HepG2 (cell line): Measurements from ENCODE around the gene CD9. TPM values are rescaled to one million over a fixed set of nuclear protein-coding genes. Genes with fewer than 3 reads are reported as not detected.

Source experiments
- ATAC-seq: fragments of 200-7000 bp; cut with Tn5 transposase; 3 replicates; pipeline ENCODE4 v1.9.1; 2020; ENCODE audit warnings: mild to moderate bottlenecking, moderate library complexity
- BruUV-seq: library from RNA; stranded (reverse); fragments of 400-500 nt; replicated peaks from 2 replicates; lab custom pipeline; 2021; lab: Mats Ljungman, UMichigan
- CTCF ChIA-PET: fragments of 300-600 bp; formaldehyde crosslinking; extraction: SDS; loops from one replicate; lab custom pipeline; 2021; ENCODE audit warnings: low total read pairs, inconsistent platforms, low intra/inter-chr PET ratio; lab: Yijun Ruan, JAX
- POLR2A ChIA-PET: fragments of 350-600 bp; sonication (Branson Sonifier 250); formaldehyde crosslinking; loops from one replicate; lab custom pipeline; 2020; ENCODE audit warnings: antibody characterized with exemption, inconsistent platforms; lab: Yijun Ruan, JAX
- DNase-seq: peaks from one replicate; pipeline ENCODE4 v3.0.0-alpha.2; 2015; ENCODE audit warnings: low spot score
- FAIRE-seq: peaks from 3 replicates; lab custom pipeline; 2011; peaks lifted over from hg19 to GRCh38; lab: Jason Lieb, UNC
- H2AFZ ChIP-seq: one replicate; pipeline ENCODE4 v1.6.1; 2011; ENCODE audit warnings: low read length, inconsistent platforms
- H3K27ac ChIP-seq: fragments of 300-600 bp; 3 replicates; pipeline ENCODE4 v1.8.0; 2011; ENCODE audit warnings: mixed run types, mild to moderate bottlenecking, mixed read lengths, low read length, inconsistent platforms; ENCODE audit not compliant: insufficient read depth; ENCODE audit errors: extremely low read length
- H3K27me3 ChIP-seq, 2 experiments: fragments of 200-600 bp in 1 of 2; 2 replicates in 1 of 2; 3 replicates in 1 of 2; pipeline versions ENCODE4 v1.6.0 to v1.8.0; 2011; ENCODE audit warnings: low read length in 2 of 2, mild to moderate bottlenecking in 2 of 2, moderate library complexity in 2 of 2, inconsistent platforms in 1 of 2; ENCODE audit not compliant: insufficient read depth in 2 of 2, control insufficient read depth in 1 of 2
- H3K36me3 ChIP-seq, 2 experiments: fragments of 200-600 bp in 1 of 2; replicated peaks in 1 of 2; 2 replicates in 1 of 2; 3 replicates in 1 of 2; pipeline versions ENCODE4 v1.5.1 to v1.8.0; 2011; ENCODE audit warnings: low read length in 2 of 2, inconsistent platforms in 1 of 2; ENCODE audit not compliant: insufficient read depth in 2 of 2, control insufficient read depth in 1 of 2
- H3K4me1 ChIP-seq: 2 replicates; pipeline ENCODE4 v1.5.1; 2012; ENCODE audit warnings: low read length, inconsistent platforms; ENCODE audit not compliant: insufficient read depth
- H3K4me2 ChIP-seq: 2 replicates; pipeline ENCODE4 v1.6.0; 2011; ENCODE audit warnings: low read depth, low read length, inconsistent platforms
- H3K4me3 ChIP-seq, 3 experiments: fragments of 200-600 bp in 1 of 3; sonication (generic), shearing (Covaris generic) in 1 of 3; replicated peaks in 1 of 3; 2 replicates each; pipeline ENCODE4 v1.5.1; 2011 to 2016; ENCODE audit warnings: low read length in 3 of 3, inconsistent platforms in 2 of 3, low read depth in 2 of 3, mild to moderate bottlenecking in 2 of 3, control low read depth in 1 of 3, mixed read lengths in 1 of 3; ENCODE audit not compliant: insufficient read depth in 1 of 3
- H3K79me2 ChIP-seq: one replicate; pipeline ENCODE4 v1.6.1; 2011; ENCODE audit warnings: low read length, inconsistent platforms; ENCODE audit not compliant: insufficient read depth
- H3K9ac ChIP-seq: 2 replicates; pipeline ENCODE4 v1.6.0; 2011; ENCODE audit warnings: mild to moderate bottlenecking, low read depth, low read length, inconsistent platforms; ENCODE audit not compliant: insufficient read depth
- H3K9me3 ChIP-seq: 2 replicates; pipeline ENCODE4 v1.5.1; 2012; ENCODE audit warnings: mild to moderate bottlenecking, low read length
- H4K20me1 ChIP-seq: 2 replicates; pipeline ENCODE4 v1.6.0; 2011; ENCODE audit warnings: inconsistent platforms, mild to moderate bottlenecking, low read length, moderate library complexity; ENCODE audit not compliant: insufficient read depth
- ERF ChIP-seq: IDR thresholded peaks from 2 replicates; pipeline ENCODE4 v1.6.1; 2018; ENCODE audit warnings: missing biosample characterization, missing genetic modification reagents
- GTF2F1 ChIP-seq: fragments of 150-350 bp; IDR thresholded peaks from 2 replicates; pipeline ENCODE4 v1.6.1; 2014; ENCODE audit warnings: low read length
- HHEX ChIP-seq: IDR thresholded peaks from 2 replicates; pipeline ENCODE4 v1.6.1; 2016; ENCODE audit warnings: control low read depth
- HMG20A ChIP-seq: IDR thresholded peaks from 2 replicates; pipeline ENCODE4 v1.6.1; 2016; ENCODE audit warnings: borderline replicate concordance
- PHF5A ChIP-seq: IDR thresholded peaks from one replicate; pipeline ENCODE4 v1.6.1; 2018; ENCODE audit warnings: low read depth, missing genetic modification reagents; ENCODE audit not compliant: unreplicated experiment
- SRSF9 ChIP-seq: fragments of 200-400 bp; formaldehyde crosslinking; IDR thresholded peaks from 2 replicates; pipeline ENCODE4 v1.6.1; 2018; ENCODE audit warnings: borderline replicate concordance, mild to moderate bottlenecking, low read depth, low read length; ENCODE audit not compliant: insufficient read depth, poor library complexity, severe bottlenecking
- ZNF607 ChIP-seq: sonication (generic); formaldehyde crosslinking; IDR thresholded peaks from 2 replicates; pipeline ENCODE4 v1.5.1; 2020; ENCODE audit warnings: missing genetic modification reagents, mild to moderate bottlenecking, borderline replicate concordance
- ZNF737 ChIP-seq: sonication (generic); formaldehyde crosslinking; IDR thresholded peaks from 2 replicates; pipeline ENCODE4 v1.5.0; 2020; ENCODE audit warnings: missing genetic modification reagents, mild to moderate bottlenecking, borderline replicate concordance
- ZZZ3 ChIP-seq: sonication (generic); formaldehyde crosslinking; IDR thresholded peaks from 2 replicates; pipeline ENCODE4 v1.4.0; 2020; ENCODE audit warnings: missing genetic modification reagents, mild to moderate bottlenecking, borderline replicate concordance
- WGBS: methylation state at CpG from one replicate; pipeline ENCODE4 v1.1.6; 2017; ENCODE audit warnings: low lambda C conversion rate; 5-methylcytosine and 5-hydroxymethylcytosine counted together
- in situ Hi-C: cut with HindIII; loops from 2 replicates; pipeline ENCODE4 v1.10.0; 2017; ENCODE audit warnings: low pct_unique_long_range_greater_than_20kb; ENCODE audit not compliant: extremely low pct_ligation_motif_present
- intact Hi-C: fragments of 100-400 bp; cut with micrococcal nuclease; formaldehyde crosslinking; loops from one replicate; pipeline ENCODE4 v1.10.0; 2022; ENCODE audit not compliant: unreplicated experiment
- polyA plus RNA-seq, 8 experiments: library from polyadenylated mRNA; depleted of rRNA in 3 of 8; stranded (reverse) in 7 of 8; unstranded in 1 of 8; fragments of >200 nt; fragmentation: Illumina TruSeq in 4 of 8; extraction: Trizol in 4 of 8; gene quantifications; 2 replicates each; pipeline versions ENCODE4 v1.2.1 to v1.2.3, GENCODE V29; 2011 to 2016; ENCODE audit warnings: low read depth in 4 of 8, missing spikeins in 1 of 8, mixed read lengths in 1 of 8; ENCODE audit not compliant: insufficient read depth in 1 of 8
- total RNA-seq, 5 experiments: library from RNA; depleted of rRNA; stranded (reverse); fragments of >200 nt; fragmentation: Illumina TruSeq; extraction: Trizol; gene quantifications; 2 replicates each; pipeline ENCODE4 v1.2.3, GENCODE V29; 2016; ENCODE audit warnings: low read depth in 1 of 5
- TF ChIP-seq, protein P1 (sequence below): sonication (generic); formaldehyde crosslinking; IDR thresholded peaks from 2 replicates; pipeline ENCODE4 v1.8.0; 2022; ENCODE audit warnings: missing genetic modification reagents, low read depth, mild to moderate bottlenecking, borderline replicate concordance
- TF ChIP-seq, protein P2 (sequence below): sonication (generic); formaldehyde crosslinking; IDR thresholded peaks from 2 replicates; pipeline ENCODE4 v1.4.0; 2020; ENCODE audit warnings: missing genetic modification reagents
- TF ChIP-seq, protein P3 (sequence below): sonication (generic); formaldehyde crosslinking; IDR thresholded peaks from 2 replicates; pipeline ENCODE4 v1.4.0; 2020; ENCODE audit warnings: mild to moderate bottlenecking, missing genetic modification reagents
- TF ChIP-seq, protein P4 (sequence below): sonication (generic); formaldehyde crosslinking; IDR thresholded peaks from 2 replicates; pipeline ENCODE4 v1.8.1; 2023; ENCODE audit warnings: mild to moderate bottlenecking, missing genetic modification reagents, borderline replicate concordance
- TF ChIP-seq, protein P5 (sequence below): sonication (generic); formaldehyde crosslinking; IDR thresholded peaks from 2 replicates; pipeline ENCODE4 v1.5.0; 2020; ENCODE audit warnings: missing genetic modification reagents

Gene CD9
- total and polyA plus RNA-seq, 2 of the 13 experiments (the other 11 are each of a cell fraction or from before 2014, with no cell fraction given): 5.8 to 38.3 TPM

DNA sequence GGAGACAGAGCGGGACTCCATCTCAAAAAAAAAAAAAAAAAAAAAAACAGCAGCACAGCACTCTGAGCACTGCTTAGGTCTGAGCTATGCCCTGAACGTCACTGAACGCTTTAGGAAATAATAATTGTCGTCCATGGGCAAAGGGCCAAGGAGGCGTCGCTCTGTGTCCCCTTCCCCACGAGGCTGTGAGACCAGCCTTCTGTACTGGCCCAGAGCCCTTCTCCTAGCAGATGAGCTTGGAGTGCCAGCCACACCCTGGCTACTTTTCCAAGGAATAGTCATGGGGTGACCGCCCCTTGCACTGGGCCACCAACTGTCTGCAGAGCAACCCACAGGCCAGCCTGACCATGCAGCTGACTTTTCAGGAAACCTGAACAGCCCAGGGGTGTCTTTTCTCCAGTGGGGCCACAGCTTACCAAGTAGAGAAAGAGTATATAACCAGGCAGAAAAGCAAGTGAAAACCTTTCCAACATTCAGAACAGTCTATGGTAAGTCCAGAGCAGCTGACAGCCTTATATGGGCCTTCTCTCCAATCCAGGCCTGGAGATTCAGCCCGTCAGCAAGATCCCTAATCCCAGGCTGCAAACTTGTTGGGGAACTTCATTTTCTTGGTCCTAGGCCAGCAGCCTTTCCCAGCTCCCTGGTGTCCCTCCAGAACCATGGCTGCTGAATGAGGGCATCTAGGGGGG lies 28.5 kb downstream of the CD9 start:
- no peak overlapping the region for H2AFZ ChIP-seq
- no peaks in the 10 kb centered on the region for H4K20me1 ChIP-seq
- CTCF ChIA-PET: no interaction called here
- no peaks in the 10 kb centered on the region for H3K27me3 ChIP-seq
- no TSS peak for BruUV-seq
- H3K4me2 ChIP-seq: no peak overlapping the region
- no peak overlapping the region for H3K27ac ChIP-seq
- no peaks in the 10 kb centered on the region; a peak in 1 of 5 replicates for H3K36me3 ChIP-seq
- 91% methylated on average over 7 of the region's 9 CpGs for WGBS
- intact Hi-C loops: no loop called here
- POLR2A ChIA-PET: interaction anchor here (0.8 to 1.4 kb wide), 4 partner anchors 28 to 158 kb away, joined by 3 to 7 read pairs (median 4); partner anchors contain the start of gene CD9
- H3K9ac ChIP-seq: no peak overlapping the region
- no peaks in the 10 kb centered on the region for H3K79me2 ChIP-seq
- FAIRE-seq (no peak), DNase-seq (no peak), ATAC-seq (no peak)
- peaks cover 99% of the 10 kb centered on the region for H3K4me1 ChIP-seq
- H3K4me3 ChIP-seq: no peak overlapping the region
- TF ChIP-seq ZNF737: no peak
- TF ChIP-seq ZNF607 (CRISPR knock-in tag): no peak
- TF ChIP-seq, protein P1, sequence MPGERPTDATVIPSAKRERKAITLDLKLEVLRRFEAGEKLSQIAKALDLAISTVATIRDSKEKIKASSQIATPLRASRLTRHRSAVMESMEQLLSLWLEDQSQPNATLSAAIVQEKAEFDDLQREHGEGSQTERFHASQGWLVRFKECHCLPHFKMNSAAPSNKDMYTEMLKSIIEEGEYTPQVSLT (CRISPR knock-in tag): no peak
- TF ChIP-seq ZZZ3 (CRISPR knock-in tag): no peak
- TF ChIP-seq, protein P2, sequence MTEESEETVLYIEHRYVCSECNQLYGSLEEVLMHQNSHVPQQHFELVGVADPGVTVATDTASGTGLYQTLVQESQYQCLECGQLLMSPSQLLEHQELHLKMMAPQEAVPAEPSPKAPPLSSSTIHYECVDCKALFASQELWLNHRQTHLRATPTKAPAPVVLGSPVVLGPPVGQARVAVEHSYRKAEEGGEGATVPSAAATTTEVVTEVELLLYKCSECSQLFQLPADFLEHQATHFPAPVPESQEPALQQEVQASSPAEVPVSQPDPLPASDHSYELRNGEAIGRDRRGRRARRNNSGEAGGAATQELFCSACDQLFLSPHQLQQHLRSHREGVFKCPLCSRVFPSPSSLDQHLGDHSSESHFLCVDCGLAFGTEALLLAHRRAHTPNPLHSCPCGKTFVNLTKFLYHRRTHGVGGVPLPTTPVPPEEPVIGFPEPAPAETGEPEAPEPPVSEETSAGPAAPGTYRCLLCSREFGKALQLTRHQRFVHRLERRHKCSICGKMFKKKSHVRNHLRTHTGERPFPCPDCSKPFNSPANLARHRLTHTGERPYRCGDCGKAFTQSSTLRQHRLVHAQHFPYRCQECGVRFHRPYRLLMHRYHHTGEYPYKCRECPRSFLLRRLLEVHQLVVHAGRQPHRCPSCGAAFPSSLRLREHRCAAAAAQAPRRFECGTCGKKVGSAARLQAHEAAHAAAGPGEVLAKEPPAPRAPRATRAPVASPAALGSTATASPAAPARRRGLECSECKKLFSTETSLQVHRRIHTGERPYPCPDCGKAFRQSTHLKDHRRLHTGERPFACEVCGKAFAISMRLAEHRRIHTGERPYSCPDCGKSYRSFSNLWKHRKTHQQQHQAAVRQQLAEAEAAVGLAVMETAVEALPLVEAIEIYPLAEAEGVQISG (CRISPR knock-in tag): no peak
- TF ChIP-seq SRSF9: no peak
- TF ChIP-seq, protein P3, sequence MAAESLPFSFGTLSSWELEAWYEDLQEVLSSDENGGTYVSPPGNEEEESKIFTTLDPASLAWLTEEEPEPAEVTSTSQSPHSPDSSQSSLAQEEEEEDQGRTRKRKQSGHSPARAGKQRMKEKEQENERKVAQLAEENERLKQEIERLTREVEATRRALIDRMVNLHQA (CRISPR knock-in tag): no peak
- TF ChIP-seq ERF: no peak
- TF ChIP-seq HHEX: no peak
- no peak for TF ChIP-seq PHF5A (CRISPR knock-in tag)
- TF ChIP-seq HMG20A (CRISPR knock-in tag): no peak
- no peak for TF ChIP-seq GTF2F1
- TF ChIP-seq, protein P4, sequence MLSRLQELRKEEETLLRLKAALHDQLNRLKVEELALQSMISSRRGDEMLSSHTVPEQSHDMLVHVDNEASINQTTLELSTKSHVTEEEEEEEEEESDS: no peak
- TF ChIP-seq, protein P5, sequence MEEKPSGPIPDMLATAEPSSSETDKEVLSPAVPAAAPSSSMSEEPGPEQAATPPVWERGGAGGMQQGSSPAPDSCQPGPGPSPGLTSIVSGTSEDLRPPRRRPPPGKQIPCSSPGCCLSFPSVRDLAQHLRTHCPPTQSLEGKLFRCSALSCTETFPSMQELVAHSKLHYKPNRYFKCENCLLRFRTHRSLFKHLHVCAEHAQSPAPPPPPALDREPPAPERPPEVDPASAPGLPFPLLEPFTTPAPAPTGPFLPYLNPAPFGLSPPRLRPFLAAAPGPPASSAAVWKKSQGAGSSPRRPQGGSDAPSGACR (CRISPR knock-in tag): no peak
- TF ChIP-seq, all 625 proteins: peak for 0
- in situ Hi-C loops: no loop called here
- H3K9me3 ChIP-seq: no peaks in the 10 kb centered on the region
